ENCODE data around the gene CEP83. TPM values are rescaled to one million over a fixed set of nuclear protein-coding genes. Genes with fewer than 3 reads are reported as not detected.
"Not testable (repeated sequence)": the region's sequence is repeated elsewhere in the genome, so short reads cannot be mapped to it uniquely, and the experiment has no call there.

The CEP83 gene
- total and polyA plus RNA-seq, 8 donors, result 7.0 to 14.5 (median 8.7) TPM

DNA sequence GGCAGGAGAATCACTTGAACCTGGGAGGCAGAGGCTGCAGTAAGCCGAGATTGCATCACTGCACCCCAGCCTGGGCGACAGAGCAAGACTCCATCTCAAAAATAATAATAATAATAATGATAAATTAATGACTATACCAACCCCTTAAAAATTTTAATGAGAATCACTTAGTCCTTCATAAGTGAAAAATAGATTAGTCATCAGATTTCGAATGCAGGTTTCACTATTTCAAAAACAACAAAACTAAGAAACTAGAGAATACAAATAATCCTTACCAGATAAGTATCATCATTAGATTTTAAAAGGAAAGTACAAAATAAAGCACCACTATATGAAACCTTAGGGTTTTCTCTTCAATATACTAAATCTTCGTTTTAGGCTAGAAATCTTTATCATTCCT, 62.3 kb downstream of the CEP83 start:
- WGBS, 2 donors, result 92 to 94% methylated on average over 4 of the region's 4 CpGs
- no peak for ATAC-seq
- no peak for FAIRE-seq

DNA sequence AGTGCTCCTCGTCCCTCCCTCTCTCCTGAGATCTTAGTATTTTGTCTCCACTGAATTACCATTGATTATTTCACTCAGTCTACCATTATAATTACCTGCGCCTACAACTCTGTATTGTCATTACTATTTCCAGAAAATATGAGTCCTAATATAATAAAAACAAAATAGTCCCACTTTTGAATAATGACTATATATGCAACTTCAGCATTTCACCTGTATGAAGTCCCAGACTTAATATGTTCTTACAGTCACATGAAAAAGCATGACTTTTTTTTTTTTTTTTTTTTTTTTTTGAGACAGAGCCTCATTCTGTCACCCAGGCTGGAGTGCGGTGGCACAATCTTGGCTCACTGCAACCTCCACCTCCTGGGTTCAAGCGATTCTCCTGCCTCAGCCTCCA, 63.7 kb downstream of the CEP83 start:
- H3K9me3 ChIP-seq; intact Hi-C loops (cut with DNase I); H3K4me3 ChIP-seq; ATAC-seq; H3K4me1 ChIP-seq; FAIRE-seq; H3K27me3 ChIP-seq; H3K27ac ChIP-seq; DNase-seq; H3K36me3 ChIP-seq: not testable (repeated sequence)
- 93 to 96% methylated on average over 4 of the region's 4 CpGs for WGBS, 2 donors

More for the DNA sequence above, 62.3 kb downstream of the CEP83 start:
- H3K27ac ChIP-seq, result no peak overlapping the region
- H3K27me3 ChIP-seq, result no peaks in the 10 kb centered on the region
- no peak for DNase-seq
- H3K4me1 ChIP-seq, result no peaks in the 10 kb centered on the region
- intact Hi-C loops (cut with DNase I), result no loop called here
- H3K9me3 ChIP-seq, result no peaks in the 10 kb centered on the region
- TF ChIP-seq, protein P1, sequence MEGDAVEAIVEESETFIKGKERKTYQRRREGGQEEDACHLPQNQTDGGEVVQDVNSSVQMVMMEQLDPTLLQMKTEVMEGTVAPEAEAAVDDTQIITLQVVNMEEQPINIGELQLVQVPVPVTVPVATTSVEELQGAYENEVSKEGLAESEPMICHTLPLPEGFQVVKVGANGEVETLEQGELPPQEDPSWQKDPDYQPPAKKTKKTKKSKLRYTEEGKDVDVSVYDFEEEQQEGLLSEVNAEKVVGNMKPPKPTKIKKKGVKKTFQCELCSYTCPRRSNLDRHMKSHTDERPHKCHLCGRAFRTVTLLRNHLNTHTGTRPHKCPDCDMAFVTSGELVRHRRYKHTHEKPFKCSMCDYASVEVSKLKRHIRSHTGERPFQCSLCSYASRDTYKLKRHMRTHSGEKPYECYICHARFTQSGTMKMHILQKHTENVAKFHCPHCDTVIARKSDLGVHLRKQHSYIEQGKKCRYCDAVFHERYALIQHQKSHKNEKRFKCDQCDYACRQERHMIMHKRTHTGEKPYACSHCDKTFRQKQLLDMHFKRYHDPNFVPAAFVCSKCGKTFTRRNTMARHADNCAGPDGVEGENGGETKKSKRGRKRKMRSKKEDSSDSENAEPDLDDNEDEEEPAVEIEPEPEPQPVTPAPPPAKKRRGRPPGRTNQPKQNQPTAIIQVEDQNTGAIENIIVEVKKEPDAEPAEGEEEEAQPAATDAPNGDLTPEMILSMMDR (IDR thresholded peaks at IDR 0.05), result no peak
- H3K36me3 ChIP-seq, result peaks cover 0 to 6% (median 0%) of the 10 kb centered on the region in 3 donors
- no peak overlapping the region for H3K4me3 ChIP-seq

DNA sequence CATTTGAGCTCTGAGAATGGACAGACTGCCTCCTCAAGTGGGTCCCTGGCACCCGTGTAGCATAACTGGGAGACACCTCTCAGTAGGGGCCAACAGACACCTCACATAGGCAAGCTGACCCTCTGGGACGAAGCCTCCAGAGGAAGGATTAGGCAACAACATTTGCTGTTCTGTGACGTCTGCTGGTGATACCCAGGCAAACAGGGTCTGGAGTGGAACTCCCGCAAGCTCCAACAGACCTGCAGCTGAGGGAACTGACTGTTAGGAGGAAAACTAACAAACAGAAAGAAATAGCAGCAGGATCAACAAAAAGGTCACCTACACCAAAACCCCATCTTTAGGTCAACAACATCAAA, 69.6 kb downstream of the CEP83 start:
- no peaks in the 10 kb centered on the region for H3K36me3 ChIP-seq
- H3K9me3 ChIP-seq, result no peaks in the 10 kb centered on the region
- 92 to 93% methylated on average over 4 of the region's 4 CpGs for WGBS, 2 donors
- no peak for FAIRE-seq
- H3K27ac ChIP-seq, result no peak overlapping the region
- intact Hi-C loops (cut with DNase I), result no loop called here
- no peak overlapping the region for H3K4me3 ChIP-seq
- DNase-seq, result no peak
- no peaks in the 10 kb centered on the region for H3K4me1 ChIP-seq
- H3K27me3 ChIP-seq, result no peaks in the 10 kb centered on the region
- ATAC-seq, result no peak
- TF ChIP-seq, protein P1 (IDR thresholded peaks at IDR 0.05), result no peak

DNA sequence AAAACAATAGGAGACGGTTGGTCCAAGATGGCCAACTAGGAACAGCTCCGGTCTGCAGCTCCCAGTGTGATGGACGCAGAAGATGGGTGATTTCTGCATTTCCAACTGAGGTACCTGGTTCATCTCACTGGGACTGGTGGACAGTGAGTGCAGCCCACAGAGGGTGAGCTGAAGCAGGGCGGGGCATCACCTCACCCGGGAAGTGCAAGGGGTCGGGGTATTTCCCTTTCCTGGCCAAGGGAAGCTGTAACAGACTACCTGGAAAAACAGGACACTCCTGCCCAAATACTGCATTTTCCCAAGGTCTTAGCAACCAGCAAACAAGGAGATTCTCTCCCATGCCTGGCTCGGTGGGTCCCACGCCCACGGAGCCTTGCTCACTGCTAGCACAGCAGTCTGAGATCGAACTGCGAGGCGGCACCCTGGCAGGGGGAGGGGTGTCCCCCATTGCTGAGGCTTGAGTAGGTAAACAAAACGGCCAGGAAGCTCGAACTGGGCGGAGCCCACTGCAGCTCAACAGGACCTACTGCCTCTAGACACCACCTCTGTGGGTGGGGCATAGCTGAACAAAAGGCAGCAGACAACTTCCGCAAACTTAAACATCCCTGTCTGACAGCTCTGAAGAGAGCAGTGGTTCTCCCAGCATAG, 70.1 kb downstream of the CEP83 start:
- WGBS, 2 donors, result 85 to 90% methylated on average over 16 of the region's 16 CpGs
- H3K9me3 ChIP-seq; intact Hi-C loops (cut with DNase I); H3K4me1 ChIP-seq; H3K27me3 ChIP-seq; H3K4me3 ChIP-seq; ATAC-seq; H3K27ac ChIP-seq; FAIRE-seq; H3K36me3 ChIP-seq: not testable (repeated sequence)
- DNase-seq, result peak in 1 of 6 donors; percentile 44

DNA sequence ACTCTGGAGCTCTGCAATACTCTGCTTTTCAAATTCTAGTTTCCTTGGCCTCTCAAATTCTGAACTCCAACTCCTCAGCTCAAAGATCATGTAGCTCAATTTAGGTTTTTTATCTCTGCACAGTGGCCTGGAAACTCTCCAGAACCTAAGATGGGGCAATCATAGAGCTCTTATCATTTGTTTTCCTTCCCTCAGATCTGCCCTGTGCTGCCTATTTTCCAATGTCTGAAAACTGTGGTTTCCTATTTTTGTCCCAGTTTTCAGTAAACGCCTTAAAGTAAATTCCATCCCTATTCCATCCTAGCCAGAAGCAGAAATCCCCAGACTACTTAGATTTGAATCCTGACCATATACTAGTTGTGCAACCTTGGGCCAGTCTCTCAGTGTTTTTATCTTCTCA, 73.2 kb downstream of the CEP83 start:
- TF ChIP-seq, protein P1 (IDR thresholded peaks at IDR 0.05), result no peak
- Histone ChIP-seq H3K27ac (no peak overlapping the region), H3K9me3 (no peaks in the 10 kb centered on the region), H3K36me3 (no peaks in the 10 kb centered on the region), H3K27me3 (no peaks in the 10 kb centered on the region), H3K4me3 (no peak overlapping the region), H3K4me1 (no peaks in the 10 kb centered on the region)
- intact Hi-C loops (cut with DNase I), result no loop called here
- peak in 3 of 4 donors; percentile 21 to 30 (median 29) for ATAC-seq
- no peak for DNase-seq
- WGBS, 2 donors, result 59 to 86% methylated on average over 1 of the region's 1 CpG
- FAIRE-seq, result no peak

DNA sequence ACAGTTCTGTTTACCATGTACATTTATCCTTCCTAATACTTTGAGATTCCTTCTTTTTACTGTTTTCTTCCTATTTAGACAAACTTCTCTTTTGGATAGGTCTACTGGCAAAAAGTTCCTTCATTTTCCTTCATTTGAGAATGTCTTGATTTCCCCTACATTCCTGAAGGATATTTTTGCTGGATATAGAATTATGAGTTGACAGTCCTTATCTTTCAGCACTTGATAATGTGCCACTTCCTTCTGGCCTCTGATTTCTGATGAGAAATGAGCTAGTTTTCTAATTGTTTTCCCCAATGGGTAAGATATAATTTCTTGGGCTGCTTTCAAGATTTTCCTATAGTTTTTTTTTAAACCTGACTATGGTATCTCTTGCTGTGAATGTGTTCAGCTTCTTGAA, 75.6 kb downstream of the CEP83 start:
- intact Hi-C loops (cut with DNase I), result no loop called here
- FAIRE-seq (no peak), ATAC-seq (no peak)

More for the DNA sequence above, 75.6 kb downstream of the CEP83 start:
- Histone ChIP-seq H3K4me1 (no peaks in the 10 kb centered on the region), H3K27me3 (no peaks in the 10 kb centered on the region), H3K4me3 (no peak overlapping the region), H3K36me3 (no peaks in the 10 kb centered on the region), H3K27ac (no peak overlapping the region), H3K9me3 (no peaks in the 10 kb centered on the region)
- DNase-seq, result no peak
- TF ChIP-seq, protein P1 (IDR thresholded peaks at IDR 0.05), result no peak
